GM19025 (cell line): ENCODE data around the gene GAS2L2.

ENCODE experiments used
- ATAC-seq: cut with Tn5 transposase; IDR thresholded peaks from one replicate; pipeline ENCODE4 v1.9.1; 2021; ENCODE audit warnings: mild to moderate bottlenecking, low read depth, moderate library complexity; ENCODE audit not compliant: unreplicated experiment

The GAS2L2 gene

DNA sequence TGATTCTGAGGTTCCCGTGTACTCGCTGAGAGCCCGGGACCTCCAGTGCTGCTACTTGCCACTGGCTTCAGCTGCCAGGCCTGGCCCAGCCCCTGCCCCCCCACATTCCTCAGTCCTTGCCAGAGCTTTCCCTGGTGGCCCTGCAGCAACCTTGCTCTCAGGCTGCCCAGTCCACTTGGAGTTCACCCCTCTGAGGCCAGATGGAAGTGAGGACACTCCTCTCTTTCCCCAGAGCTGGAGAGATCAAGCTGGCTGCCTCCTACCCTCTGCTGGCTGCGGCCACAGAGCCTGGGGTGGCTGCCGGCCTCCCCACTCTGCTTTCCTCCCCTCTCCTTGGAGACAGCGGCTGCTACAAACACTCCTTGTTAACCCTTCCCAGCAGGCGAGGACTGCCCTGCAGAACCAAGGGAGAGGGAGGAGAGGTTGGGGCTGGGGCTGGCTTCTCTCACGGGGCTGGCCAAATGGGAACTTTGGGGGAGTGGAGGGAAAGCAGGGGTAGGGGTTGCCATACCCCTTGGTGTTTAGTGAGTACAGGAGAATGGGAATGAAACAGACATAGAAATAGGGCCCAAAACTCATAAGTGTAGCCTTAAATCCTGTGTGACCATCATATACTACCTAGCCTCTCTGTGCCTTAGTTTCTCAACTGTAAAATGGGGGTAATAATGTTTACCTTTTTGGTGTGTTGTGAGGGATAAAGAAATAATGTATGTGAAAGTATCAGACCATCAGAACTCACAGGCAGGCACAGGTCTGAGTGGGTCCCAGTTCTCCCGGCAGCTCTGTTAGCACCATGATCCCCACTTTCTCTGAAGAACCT is at the start of gene GAS2L2:
Gene GAS2L2 (minus strand): TSS at position 295 of the 820 bp plus-strand sequence. CDS start 389 bp downstream, outside the sequence.
- ATAC-seq, result no peak

DNA sequence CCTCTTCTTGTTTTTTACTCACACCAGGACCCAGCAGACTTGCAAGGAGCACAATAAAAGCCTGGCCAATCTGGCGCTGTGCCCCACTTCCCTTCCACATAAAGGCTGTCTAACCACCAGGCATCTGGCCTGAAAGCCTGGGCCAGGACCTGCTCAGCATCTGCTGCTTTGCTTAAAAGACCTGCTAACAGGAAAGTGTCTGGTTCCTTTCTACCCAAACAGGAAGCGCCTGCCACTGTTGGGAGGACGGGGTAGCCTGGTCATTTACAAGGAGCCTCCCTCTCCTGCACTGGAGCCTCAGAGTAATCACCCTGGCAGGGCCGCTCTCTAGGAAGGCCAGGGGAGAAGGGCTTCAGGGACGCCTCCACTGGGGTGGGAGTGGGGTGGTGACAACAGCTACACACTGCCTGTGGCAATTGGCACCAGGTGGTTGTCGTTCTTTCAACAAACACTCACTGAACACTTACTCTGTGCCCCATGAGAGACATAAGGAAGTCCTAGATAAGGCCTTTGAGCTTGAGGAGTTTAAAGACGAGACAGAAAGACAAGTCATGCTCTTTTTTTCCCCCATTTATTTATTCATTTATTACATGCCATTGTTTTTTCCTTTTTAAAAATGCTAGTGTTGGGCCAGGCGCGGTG is 48.7 kb upstream of the GAS2L2 start:
- ATAC-seq, result no peak

DNA sequence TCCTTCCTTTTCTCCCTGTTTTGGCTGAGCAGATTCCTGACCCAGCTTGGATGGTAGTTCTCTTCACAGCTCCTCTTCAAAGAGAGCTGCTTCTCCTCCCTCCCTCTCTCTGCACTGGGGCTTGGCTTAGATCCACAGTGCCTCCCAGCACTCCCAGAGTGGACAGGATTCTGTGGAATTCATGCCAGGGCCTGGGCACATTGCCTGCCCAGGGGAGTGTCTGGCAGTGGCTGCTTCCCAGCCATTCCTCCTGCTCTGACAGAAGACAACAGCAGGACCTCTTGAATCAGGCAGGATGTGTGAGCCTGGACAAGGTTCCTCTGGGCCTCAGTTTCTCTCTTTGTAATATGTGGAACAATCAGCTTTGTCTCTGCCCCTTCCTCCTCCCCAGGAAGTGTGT is 46.9 kb upstream of the GAS2L2 start:
- ATAC-seq, result no peak

DNA sequence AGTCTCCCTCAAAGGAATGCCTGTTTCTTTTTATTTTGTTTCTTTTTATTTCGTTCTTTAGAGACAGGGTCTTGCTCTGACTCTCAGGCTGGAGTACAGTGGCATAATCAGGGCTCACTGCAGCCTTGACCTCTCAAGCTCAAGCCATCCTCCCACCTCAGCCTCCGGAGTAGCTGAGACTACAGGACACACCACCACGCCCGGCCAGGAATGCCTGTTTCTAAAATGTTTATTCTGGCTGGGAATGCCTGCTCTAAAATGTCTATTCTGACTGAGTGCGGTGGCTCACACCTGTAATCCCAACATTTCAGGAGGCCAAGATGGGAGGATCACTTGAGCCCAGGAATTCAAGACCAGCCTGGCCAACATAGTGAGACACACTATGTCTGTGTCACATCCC is 44.9 kb upstream of the GAS2L2 start:
- ATAC-seq, result no peak

DNA sequence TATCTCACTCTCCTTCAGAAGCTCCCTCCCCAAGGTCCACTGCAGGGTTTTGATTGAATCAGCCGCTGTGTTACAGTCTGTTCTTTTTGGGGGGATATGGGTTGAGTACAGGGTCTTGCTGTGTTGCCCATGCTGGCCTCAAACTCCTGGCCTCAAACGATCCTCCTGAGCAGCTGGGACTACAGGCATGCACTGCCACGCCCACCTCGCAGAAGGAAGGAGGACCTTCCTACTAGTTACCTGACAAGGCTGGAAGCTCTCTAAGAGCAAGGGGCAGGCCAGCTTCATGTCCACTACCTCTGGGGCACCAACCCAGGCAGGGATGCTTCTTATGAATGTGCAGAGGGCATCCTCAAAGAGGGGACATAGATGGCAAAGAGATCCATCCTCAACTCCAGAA is 44.3 kb upstream of the GAS2L2 start:
- ATAC-seq, result no peak

DNA sequence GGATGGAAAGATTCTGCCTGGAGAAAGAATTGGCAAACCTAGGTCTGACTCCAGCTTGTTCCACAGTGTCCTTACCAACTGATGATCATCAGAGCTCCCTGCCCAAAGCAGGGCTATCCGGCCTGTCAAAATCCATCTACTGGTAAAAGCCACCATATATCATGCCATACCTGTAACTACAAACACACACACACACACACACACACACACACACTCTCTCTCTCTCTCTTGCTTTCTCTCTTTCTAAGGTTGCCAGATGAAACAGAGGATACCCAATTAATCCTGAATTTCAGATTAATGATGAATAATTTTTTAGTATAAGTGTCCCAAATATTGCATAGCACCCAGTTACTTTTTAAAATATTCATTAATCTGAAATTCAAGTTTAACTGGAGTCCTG is 43.9 kb upstream of the GAS2L2 start:
- ATAC-seq, result no peak

DNA sequence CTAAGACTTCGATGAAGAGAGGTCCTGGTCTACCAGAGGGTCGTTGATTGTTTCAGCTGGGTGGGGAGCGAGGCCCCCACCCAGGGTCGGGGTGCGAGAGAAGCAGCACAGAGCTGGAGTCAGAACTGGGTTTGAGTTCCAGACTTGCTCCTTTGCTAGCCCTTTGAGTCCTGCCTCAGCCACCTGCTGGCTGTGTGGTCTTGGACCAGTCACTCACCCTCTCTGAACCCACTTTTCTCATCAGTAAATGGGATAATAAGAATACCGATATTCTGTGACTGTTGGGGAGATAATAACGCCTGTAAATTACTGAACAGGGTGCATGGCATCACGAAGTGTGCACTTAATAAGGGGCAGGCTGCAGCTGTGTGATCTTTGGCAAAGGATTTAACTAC is 42.8 kb upstream of the GAS2L2 start:
- no peak for ATAC-seq

DNA sequence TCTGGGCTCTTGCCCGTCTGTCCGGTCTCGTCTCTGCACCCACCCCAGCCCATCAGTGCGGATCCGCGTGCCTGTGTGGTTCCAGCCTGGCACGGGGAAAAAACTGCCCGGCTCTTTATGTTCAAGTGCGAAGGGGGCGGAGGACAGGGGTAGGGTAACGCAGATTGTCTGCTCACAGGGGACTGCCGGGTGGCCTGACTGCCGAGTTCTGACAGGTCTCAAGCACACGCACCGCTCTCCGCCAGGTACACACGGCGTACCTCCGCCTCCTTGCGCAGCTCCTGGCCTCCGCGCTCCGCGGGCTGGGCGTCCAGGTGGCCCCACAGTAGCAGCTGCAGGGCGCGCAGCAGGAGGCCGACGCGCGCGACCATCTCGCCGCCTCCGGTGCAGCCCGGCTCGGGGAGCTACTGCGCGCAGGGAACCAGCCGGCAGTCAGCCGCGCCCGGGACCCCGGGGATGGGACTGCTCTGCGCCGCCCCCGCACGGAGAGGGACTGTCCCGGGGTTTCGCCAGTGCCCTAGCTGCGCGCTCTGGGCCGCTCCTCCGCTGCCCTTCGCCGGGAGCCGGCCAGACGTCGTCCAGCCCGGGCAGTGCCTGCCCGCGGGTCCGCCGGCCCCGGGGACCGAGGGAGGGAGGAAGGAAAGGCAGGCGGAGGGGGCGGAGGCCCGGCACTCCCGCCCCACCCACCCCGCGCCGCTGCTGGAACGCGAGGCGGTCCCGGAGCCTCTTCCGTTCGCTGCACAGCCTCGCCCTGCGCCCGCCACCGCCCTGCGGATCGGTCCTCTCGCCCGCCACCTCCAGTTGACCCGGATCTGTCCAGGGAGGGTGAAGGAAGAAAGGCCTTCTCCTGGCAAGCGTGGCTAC is 42.2 kb upstream of the GAS2L2 start, which contains the start of gene MMP28:
Gene MMP28 (minus strand): TSS at position 635 of the 864 bp plus-strand sequence. CDS start 264 bp downstream, at position 371.
- ATAC-seq, result no peak

DNA sequence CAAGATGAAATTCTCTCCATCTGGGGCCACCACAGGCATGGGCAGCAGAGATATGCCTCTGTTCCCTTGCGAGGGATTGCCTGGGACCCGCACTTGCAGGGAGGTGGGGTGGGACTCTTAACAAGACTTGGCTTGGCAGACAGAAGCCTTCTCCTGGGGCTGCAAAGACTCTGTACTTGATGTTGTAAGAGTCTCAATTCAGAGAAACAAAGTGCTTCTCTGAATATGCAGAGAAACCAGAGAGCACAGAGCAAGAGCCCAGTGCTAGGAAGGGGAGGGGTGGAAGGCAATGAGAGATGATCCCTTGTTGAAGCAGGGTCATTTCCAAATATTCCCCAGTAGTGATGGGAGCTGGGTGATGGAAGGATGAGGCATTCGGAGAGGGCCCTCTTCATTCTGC is 40.2 kb upstream of the GAS2L2 start:
- no peak for ATAC-seq

DNA sequence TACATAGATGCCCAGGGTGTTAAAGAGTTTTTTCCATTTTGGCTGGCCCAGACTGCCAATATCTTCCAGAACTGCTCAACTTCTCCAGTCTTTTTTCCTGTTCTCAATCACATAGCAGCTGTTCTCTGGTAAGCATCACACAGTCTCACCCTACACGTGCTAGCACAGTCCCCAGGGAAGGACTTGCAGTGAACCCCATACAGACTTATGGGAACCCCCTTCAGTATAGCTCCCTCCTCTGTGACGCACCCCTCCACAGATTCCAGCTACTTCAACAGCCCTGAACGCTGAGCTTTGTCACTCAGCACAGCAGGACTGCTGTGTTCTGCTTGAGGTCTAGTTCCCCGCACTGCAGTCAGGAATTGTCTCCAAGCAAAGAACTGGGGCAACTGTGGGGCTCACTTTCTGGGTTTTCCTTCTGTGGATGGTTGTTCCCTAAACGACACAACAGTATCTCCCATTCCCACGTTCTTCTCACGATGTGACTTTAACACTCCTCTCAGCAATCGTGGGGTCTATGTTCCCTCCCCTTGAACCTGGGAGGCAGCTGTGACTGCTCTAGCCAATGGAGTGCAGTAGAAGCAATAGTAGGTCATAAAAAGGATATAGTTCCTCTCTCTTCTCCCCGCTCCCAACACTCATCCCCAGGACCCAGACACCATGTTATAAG is 38.8 kb upstream of the GAS2L2 start:
- no peak for ATAC-seq

DNA sequence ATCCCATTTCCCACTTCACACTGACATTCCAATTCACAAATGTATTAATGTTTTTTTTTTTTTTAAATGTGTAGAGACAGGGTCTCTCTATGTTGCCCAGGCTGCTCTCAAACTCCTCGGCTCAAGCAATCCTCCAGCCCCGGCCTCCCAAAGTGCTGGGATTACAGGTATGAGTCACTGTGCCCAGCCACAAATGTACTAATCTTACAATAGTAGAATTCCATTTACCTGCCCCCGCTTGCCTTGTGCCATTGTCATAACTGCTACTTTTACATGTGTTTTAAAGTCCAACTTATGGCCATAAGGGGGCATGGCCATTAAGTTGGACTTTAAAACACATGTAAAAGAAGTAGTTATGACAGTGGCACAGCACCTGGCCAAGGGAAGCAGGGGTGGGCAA is 37.8 kb upstream of the GAS2L2 start:
- ATAC-seq, result no peak

DNA sequence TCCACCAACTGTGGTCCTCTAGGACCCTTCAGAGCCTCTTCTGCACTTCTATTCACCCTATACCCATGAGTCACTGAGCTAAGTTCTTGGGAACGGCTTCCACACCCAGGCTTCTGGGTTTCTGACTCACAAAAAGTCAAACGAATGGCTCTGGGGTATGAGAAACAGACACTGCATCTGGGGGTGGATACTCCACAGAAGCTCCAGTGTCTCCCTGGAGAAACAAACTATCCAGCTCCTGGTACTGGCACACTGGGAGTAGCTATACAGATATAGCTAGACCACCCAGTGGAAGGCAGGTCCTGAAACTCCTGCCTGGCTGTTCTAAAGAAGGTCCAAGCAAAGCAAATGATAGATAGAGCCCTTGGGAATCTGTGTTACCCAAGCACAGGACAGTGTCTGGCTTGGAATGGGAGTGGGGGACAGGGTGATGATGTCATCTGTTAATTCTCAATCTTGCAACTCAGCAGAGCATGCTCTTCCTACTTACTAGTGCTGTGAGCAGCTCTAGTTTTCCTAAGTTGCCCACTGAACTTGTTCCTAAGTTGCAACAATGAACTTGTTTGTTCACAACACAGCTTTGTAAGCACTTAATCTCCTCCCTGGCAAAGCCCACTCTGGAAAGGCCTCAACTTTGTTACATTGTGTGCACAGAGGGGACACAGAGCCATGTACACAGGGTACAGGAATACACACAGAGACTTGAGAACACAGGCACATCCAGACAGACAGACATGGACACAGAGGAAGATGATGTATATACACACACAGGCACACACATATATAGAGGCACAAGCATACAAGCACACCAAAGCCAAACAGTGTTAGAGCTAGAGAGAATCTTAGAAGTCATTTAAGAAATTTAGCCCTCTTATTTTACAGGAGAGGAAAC is 35.7 kb upstream of the GAS2L2 start:
- ATAC-seq, result no peak

DNA sequence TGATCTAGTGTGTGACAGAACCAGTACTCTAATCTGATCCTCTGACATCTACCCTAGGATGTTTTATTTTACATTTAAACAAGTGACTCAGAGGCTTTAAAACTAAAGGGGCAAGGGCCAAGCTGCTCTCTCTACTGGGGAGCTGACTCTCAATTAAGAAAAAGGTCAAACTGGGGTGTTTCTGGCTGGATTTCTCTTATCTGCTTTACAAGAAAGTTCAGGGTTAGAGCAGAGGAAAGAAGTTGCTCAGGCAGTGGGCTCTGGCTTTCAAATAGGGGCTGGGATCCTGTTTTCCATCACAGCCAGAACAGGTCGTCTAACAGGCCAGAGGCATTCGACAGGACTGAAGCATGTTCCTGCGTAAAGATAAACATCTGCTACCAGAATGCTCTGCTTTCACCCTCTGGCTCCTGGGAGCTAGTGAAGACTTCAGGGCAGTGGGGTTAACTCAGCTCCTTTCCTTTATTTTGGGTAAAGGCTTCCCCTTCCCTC is 33.9 kb upstream of the GAS2L2 start:
- ATAC-seq, result no peak

DNA sequence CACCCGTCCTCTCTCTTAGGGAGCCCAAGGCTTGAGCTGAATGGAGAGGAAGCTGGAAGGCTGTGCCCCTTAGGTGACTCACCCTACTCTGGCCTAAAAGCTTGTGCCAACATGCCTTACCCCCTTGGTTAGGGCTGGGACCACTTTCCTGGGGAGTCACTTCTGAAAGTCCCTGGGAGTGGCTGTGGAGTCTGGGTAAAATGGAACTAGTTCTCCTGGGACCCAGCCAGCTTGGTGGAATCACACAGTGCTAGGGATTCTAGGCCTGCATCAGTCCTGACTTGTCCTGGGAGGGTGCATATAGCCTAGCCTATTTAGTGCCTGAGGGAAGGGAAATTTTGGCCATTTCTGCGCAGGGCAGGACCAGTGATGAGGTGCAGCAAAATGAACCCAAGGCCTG is 31.9 kb upstream of the GAS2L2 start:
- ATAC-seq, result no peak

DNA sequence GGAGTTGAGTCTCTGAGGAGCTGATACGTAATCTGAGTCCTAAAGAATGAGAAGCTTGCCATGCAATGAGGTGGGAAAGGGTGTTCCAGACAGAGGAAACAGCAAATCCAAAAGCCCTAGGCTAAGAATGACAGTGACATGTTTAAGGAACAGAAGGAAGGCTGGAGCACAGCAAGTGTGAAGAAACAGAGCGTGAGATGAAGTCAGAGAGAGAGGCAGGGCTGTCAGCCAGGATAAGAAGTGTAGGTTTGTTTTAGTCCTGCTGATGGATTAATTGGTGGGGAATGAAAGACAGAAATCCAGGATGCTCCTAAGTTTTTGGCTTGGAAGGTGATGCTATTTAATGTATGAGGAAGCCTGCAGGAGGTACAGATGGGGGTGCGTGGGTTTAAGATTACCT is 27.9 kb upstream of the GAS2L2 start:
- no peak for ATAC-seq

DNA sequence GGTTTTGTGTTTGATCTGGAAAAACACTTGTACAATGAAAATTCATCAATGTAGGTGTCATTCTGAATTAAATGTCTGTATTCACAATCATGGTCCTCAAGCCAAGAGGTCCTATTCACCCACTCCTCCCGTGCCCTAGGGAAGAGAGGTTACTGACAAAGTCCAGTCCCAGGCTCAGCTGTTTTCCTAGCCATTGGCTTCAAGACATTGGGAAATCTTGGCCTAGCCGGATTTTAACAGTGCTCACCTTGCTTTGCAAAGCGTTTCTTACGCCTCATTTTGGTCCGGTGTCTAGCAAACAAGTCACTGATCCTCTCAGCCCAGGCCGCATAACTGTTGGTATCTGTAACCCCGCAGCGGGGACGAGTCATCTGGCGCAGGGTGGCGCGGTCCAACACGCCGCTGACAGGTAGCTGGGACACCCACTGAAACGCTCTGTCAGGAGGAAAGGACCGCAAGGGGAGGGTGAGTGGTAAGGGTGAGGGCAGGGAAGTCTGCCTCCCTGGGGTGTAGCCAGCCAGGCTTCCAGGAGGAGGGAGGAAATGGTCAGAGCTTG is 25.7 kb upstream of the GAS2L2 start:
- no peak for ATAC-seq

DNA sequence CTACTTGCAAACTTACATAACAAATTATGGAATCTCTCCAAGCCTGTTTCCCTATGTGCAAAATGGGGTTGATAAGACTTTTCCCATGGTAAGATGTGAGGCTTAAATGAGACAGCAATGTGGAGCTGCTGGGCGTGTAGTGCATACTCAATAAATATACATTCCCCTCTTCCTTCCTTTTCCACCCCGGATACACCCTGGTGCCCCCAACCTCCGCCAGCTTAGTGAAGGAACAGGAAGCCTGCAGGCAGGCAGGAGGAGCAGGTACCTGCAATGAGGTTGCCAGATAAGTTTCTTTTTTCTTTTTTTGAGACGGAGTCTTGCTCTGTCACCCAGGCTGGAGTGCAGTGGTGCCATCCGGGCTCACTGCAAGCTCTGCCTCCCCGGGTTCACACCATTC is 22.5 kb upstream of the GAS2L2 start:
- ATAC-seq, result no peak

DNA sequence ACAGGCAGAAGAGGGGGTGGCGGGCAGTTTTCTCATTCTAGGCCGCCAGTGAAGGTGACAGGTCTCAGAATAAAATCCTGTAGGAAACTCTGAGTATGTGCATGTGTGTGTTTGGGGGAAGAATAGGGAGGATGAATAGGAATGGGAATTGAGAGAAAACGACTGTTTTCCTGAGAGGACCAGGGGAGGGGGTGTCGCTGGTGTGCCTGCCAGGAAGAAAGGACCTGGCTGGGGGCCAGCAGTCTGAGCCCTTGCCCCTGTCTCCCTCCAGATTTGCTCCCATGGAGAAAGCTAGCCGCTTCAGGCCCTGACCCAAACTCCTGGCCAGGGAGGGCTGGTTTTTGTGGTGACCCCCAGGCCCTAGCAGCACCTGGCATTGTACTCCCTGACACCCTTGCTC is 22.0 kb upstream of the GAS2L2 start:
- ATAC-seq, result no peak

DNA sequence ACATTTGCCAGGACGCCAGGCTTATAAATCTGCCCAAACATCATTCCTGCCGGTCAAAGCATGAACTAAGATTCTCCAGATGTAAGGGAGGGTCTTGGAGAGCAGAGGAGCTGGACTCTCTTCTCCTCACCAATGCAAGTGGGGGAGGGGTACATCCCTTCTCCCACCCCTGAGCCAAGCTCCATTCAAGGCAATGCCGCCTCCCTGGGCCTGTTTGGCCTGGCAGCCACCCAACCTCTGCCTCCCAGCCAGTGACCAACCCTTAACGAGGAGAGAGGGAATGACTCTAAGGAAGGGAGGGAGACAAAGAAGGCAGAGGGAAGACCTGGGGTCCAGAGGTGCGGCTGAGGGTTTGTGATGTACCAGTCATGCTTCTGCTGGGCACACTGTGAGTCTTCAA is 21.5 kb upstream of the GAS2L2 start:
- no peak for ATAC-seq
